Measurements from ENCODE around the gene RAB40C. TPM values are rescaled to one million over a fixed set of nuclear protein-coding genes. Genes with fewer than 3 reads are reported as not detected.
A peak's percentile ranks its signal among the peaks of the same experiment; 100 is the strongest.

RAB40C gene
- total RNA-seq, 2 donors from 2014 or later: 12.9 TPM

GRCh38 chr16:668519-669171, 78.8 kb downstream of the RAB40C start:
- peaks cover 29% of the 10 kb centered on the region for H3K36me3 Mint-ChIP-seq (ENCODE audit: low read depth)
- no peaks in the 10 kb centered on the region for H3K27me3 Mint-ChIP-seq
- H3K9me3 Mint-ChIP-seq: no peaks in the 10 kb centered on the region
- H3K4me1 Mint-ChIP-seq: no peaks in the 10 kb centered on the region
- H3K4me3 Mint-ChIP-seq: peak overlapping the region; percentile 71
- ATAC-seq (replicated peaks): peak; percentile 15
- H3K27ac Mint-ChIP-seq: peak overlapping the region; percentile 17

DNA sequence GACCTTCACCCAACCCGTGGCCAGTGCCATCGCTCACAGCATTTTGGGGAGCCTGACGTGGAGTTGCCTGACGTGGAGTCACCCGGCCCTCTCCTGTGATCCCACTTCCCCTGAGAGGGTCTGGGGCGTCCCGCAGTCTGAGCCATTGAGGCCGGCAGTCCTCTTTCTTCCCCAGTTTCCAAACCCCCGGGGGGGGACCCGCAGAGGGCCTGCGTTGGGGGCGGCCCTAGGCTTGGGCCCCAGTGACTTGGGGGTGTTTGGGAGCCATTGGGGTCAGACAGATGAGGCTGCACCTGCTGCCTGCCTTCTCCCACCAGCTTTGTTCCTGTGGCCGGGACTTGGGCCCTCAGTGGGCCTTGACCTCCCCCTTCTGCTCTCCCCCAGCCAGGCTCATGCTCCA, 79.8 kb downstream of the RAB40C start:
- H3K27me3 Mint-ChIP-seq: no peaks in the 10 kb centered on the region
- H3K4me3 Mint-ChIP-seq: peak overlapping the region; percentile 50
- H3K4me1 Mint-ChIP-seq: no peaks in the 10 kb centered on the region
- no peaks in the 10 kb centered on the region for H3K9me3 Mint-ChIP-seq
- H3K27ac Mint-ChIP-seq: no peak overlapping the region
- peaks cover 35% of the 10 kb centered on the region for H3K36me3 Mint-ChIP-seq (ENCODE audit: low read depth)
- no peak for ATAC-seq (replicated peaks)

GRCh38 chr16:670485-671352, 80.9 kb downstream of the RAB40C start:
- no peak for ATAC-seq (replicated peaks)
- Mint-ChIP-seq H3K4me3 (no peak overlapping the region), H3K27ac (no peak overlapping the region), H3K27me3 (no peaks in the 10 kb centered on the region), H3K9me3 (no peaks in the 10 kb centered on the region), H3K36me3 (ENCODE audit: low read depth) (peaks cover 35% of the 10 kb centered on the region), H3K4me1 (no peaks in the 10 kb centered on the region)

GRCh38 chr16:671353-672131, 81.7 kb downstream of the RAB40C start:
- H3K9me3 Mint-ChIP-seq: no peaks in the 10 kb centered on the region
- no peak overlapping the region for H3K27ac Mint-ChIP-seq
- peaks cover 35% of the 10 kb centered on the region for H3K36me3 Mint-ChIP-seq (ENCODE audit: low read depth)
- H3K4me1 Mint-ChIP-seq: no peaks in the 10 kb centered on the region
- no peak overlapping the region for H3K4me3 Mint-ChIP-seq
- no peaks in the 10 kb centered on the region for H3K27me3 Mint-ChIP-seq
- no peak for ATAC-seq (replicated peaks)

- Mint-ChIP-seq H3K9me3 (no peaks in the 10 kb centered on the region), H3K27ac (no peak overlapping the region), H3K36me3 (ENCODE audit: low read depth) (peaks cover 35% of the 10 kb centered on the region), H3K4me1 (no peaks in the 10 kb centered on the region), H3K27me3 (no peaks in the 10 kb centered on the region), H3K4me3 (no peak overlapping the region)
- no peak for ATAC-seq (replicated peaks)
These were observed 82.5 kb downstream of the RAB40C start for GRCh38 chr16:672371-672770.

DNA sequence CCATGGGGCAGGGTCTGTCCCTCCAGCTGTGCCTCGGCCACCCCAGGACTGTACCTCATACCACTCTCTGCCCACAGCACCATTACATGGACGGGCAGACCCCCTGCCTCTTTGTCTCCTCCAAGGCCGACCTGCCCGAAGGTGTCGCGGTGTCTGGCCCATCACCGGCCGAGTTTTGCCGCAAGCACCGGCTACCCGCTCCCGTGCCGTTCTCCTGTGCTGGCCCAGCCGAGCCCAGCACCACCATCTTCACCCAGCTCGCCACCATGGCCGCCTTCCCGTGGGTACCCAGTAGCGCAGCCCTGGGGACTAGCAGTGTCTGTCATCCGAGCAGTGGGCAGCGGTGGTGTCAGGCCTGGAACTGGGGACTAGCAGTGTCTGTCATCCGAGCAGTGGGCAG, 83.0 kb downstream of the RAB40C start:
- Mint-ChIP-seq H3K4me1 (no peaks in the 10 kb centered on the region), H3K27me3 (no peaks in the 10 kb centered on the region), H3K27ac (no peak overlapping the region), H3K4me3 (no peak overlapping the region), H3K9me3 (no peaks in the 10 kb centered on the region), H3K36me3 (ENCODE audit: low read depth) (peaks cover 35% of the 10 kb centered on the region)
- no peak for ATAC-seq (replicated peaks)

- Mint-ChIP-seq H3K4me1 (no peaks in the 10 kb centered on the region), H3K27ac (no peak overlapping the region), H3K9me3 (no peaks in the 10 kb centered on the region), H3K36me3 (ENCODE audit: low read depth) (peaks cover 35% of the 10 kb centered on the region), H3K27me3 (no peaks in the 10 kb centered on the region), H3K4me3 (no peak overlapping the region)
- no peak for ATAC-seq (replicated peaks)
These were observed 83.6 kb downstream of the RAB40C start for GRCh38 chr16:673399-673991.

DNA sequence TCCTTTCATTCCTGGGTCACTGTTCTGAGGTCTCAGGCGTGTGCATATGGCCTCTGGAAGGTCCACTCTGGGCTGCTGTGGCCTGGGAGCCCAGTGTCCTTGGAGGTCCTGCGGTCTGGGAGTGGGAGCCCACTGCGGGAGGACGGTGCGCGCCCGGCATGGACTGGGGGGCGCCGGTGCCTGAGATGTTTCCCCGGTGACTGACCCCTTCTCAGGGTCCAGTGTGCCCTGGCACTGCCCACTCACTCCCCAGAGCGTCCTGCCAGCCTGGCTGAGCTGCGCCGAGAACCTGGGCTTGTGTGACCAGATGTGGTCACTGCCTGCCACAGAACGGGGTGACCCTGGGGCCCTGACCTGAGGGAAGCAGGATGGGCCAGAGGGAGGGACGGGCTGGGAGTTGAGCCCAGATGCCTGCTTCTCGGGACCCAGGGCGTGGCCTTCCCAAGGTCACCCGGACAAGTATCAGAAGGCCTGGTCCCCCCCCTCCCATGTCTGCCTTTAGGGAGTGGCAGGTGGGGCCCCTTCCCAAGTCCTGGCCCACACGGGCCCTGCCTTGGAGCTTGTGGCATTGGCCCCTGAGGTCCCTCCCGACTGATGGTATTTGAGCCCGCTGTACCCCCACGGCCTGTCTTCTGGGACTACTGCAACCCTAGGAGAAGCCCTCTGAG, 84.5 kb downstream of the RAB40C start:
- H3K9me3 Mint-ChIP-seq: no peaks in the 10 kb centered on the region
- no peak overlapping the region for H3K4me3 Mint-ChIP-seq
- no peaks in the 10 kb centered on the region for H3K27me3 Mint-ChIP-seq
- peaks cover 31% of the 10 kb centered on the region for H3K36me3 Mint-ChIP-seq (ENCODE audit: low read depth)
- no peak for ATAC-seq (replicated peaks)
- no peaks in the 10 kb centered on the region for H3K4me1 Mint-ChIP-seq
- H3K27ac Mint-ChIP-seq: no peak overlapping the region

- peaks cover 22% of the 10 kb centered on the region for H3K36me3 Mint-ChIP-seq (ENCODE audit: low read depth)
- H3K27me3 Mint-ChIP-seq: no peaks in the 10 kb centered on the region
- H3K27ac Mint-ChIP-seq: no peak within 1 kb of the TSS
- H3K9me3 Mint-ChIP-seq: no peaks in the 10 kb centered on the region
- no peaks in the 10 kb centered on the region for H3K4me1 Mint-ChIP-seq
- H3K4me3 Mint-ChIP-seq: no peak within 1 kb of the TSS
- no peak for ATAC-seq (replicated peaks)
These were observed 85.4 kb downstream of the RAB40C start, which contains the start of gene RHBDL1 for GRCh38 chr16:674968-675883. Gene RHBDL1 (plus strand): TSS chr16:675671. CDS start chr16:675791, 120 bp downstream.

DNA sequence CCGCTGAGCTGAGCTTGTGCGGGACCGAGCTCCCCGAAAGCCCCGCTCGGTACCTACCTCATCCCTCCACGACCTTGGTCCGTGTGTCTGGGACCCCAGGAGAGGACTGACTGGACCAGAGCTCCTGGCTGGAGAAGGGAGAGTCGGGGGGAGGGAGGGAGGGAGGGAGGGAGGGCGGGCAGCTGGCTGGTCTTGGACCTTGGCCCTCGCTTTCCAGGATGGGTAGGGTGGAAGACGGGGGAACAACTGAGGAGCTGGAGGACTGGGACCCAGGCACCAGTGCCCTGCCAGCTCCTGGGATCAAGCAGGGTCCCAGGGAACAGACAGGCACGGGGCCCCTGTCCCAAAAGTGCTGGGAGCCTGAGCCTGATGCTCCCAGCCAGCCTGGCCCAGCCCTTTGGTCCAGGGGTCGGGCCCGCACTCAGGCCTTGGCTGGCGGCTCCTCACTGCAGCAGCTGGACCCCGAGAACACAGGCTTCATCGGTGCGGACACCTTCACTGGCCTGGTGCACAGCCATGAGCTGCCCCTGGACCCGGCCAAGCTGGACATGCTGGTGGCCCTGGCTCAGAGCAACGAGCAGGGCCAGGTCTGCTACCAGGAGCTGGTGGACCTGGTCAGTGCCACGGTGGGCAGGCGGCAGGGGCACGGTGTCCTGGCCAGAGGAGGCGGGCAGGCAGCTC, 86.2 kb downstream of the RAB40C start:
- Mint-ChIP-seq H3K27ac (no peak overlapping the region), H3K4me1 (no peaks in the 10 kb centered on the region), H3K4me3 (no peak overlapping the region), H3K9me3 (no peaks in the 10 kb centered on the region), H3K27me3 (no peaks in the 10 kb centered on the region), H3K36me3 (ENCODE audit: low read depth) (peaks cover 20% of the 10 kb centered on the region)
- no peak for ATAC-seq (replicated peaks)

- ATAC-seq (replicated peaks): no peak
- Mint-ChIP-seq H3K27ac (no peak overlapping the region), H3K4me1 (no peaks in the 10 kb centered on the region), H3K4me3 (no peak overlapping the region), H3K27me3 (no peaks in the 10 kb centered on the region), H3K9me3 (no peaks in the 10 kb centered on the region), H3K36me3 (ENCODE audit: low read depth) (peaks cover 22% of the 10 kb centered on the region)
These were observed 86.7 kb downstream of the RAB40C start for GRCh38 chr16:676565-676902.

- Mint-ChIP-seq H3K9me3 (no peaks in the 10 kb centered on the region), H3K27me3 (no peaks in the 10 kb centered on the region), H3K36me3 (ENCODE audit: low read depth) (peaks cover 26% of the 10 kb centered on the region), H3K4me3 (no peak overlapping the region), H3K4me1 (no peaks in the 10 kb centered on the region), H3K27ac (no peak overlapping the region)
- ATAC-seq (replicated peaks): no peak
These were observed 87.0 kb downstream of the RAB40C start for GRCh38 chr16:676913-677312.

Data from activated T-helper 17 cell treated with anti-CD3 and anti-CD28 coated beads, Interleukin-2, amount 50 U/mL, for 72 hours (primary cell).